HG02870 (cell line): ENCODE measurements around the gene DNAH3.
"Not testable (repeated sequence)": the region's sequence is repeated elsewhere in the genome, so short reads cannot be mapped to it uniquely, and the experiment has no call there.

Source experiments
- ATAC-seq: cut with Tn5 transposase; IDR thresholded peaks from one replicate; pipeline ENCODE4 v1.9.1; 2021; ENCODE audit warnings: mild to moderate bottlenecking, moderate library complexity; ENCODE audit not compliant: unreplicated experiment

Gene DNAH3

DNA sequence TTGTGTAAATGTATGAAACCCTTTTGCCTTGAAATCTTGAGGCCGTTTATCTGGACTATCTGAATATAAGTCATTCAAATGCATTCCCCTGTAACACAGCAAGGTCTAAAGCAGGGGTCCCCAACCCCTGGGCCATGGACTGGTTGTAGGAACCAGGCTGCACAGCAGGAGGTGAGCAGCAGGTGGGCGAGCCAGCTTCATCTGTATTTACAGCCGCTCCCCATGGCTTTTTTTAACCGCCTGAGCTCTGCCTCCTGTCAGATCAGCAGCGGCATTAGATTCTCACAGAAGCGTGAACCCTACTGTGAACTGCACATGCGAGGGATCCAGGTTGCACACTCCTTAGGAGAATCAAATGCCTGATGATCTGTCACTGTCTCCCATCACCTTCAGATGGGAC lies 24.1 kb downstream of the DNAH3 start:
- no peak for ATAC-seq

DNA sequence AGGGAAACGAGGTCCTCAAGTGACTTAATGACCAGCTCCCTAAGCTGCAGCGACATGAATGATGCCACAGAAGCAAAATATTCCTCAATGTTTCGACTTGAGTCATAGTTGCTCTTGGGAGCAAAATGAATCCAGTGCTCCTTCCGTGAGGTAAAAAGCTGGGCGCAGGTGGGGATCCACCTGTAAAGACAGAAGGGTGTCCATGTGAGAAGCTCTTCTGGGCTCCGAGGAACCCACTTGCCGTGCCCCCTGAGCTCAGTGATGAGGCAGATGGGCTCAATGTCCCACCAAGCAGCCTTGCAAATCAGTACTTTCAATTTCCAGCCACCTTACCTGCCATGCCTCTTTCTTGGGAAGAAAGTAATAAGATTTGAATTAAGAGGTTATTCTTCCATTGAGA lies 25.5 kb downstream of the DNAH3 start:
- no peak for ATAC-seq

DNA sequence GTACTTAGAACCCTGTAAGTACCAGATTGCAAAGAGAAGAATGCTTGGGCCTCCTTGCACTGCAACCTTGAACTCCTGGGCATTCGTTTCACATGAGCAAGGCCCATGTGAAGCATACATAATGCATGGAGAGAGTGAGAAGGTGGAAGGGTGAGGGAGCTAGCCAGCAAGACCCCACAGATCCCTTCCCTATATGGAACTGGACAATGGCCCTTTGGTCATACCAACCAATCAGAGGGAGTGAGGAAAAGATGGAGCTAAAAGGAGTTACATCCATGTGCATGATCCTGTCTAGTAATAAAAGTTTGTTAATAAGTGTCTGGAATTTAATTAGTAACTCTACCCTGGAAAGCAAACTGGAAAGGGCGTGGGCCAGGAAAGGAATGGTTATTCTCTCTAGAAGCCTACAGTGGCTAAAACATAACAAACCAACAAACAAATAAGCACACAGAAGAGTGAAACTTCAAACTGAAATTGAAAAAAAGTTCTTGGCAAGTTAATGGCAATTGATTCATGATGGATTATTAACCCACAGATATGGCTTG lies 29.6 kb downstream of the DNAH3 start:
- no peak for ATAC-seq

DNA sequence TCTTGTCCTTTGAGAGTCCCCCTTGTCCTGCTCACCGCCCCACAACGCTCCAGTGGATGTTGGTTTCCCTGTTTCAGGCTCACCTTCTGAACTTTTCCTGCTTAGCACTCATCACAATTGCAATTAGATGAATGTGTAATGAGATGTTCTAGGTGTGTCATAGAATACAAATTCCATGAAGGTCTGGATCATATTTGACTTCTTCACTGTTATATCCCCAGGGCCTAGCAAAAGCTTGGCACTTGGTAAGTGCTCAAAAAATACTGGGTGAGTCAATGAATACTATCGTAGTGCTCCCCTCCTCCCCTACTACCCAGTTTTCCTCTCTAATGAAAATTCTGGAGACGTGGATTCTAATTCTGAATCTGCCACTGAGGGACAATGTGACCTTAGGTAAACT lies 33.1 kb downstream of the DNAH3 start:
- ATAC-seq, result no peak

DNA sequence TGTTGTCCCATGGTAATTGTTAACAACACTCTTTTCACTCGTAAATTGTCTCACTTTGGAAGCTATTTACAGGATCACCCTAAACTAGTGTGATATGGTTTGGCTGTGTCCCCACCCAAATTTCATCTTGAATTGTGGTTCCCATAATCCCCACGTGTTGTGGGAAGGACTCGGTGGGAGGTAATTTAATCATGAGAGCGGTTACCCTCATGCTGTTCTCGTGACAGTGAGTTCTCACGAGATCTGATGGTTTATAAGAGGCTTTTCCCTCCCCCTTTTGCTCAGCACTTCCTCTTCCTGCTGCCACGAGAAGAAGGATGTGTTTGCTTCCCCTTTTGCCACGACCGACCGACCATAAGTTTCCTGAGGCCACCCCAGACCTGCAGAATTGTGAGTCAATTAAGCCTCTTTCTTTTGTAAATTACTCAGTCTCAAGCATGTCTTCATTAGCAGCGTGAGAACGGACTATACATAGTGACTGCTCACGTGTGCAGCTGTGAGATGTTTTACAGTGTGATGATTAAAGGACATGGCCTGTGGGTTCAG lies 34.4 kb downstream of the DNAH3 start:
- ATAC-seq, result no peak

DNA sequence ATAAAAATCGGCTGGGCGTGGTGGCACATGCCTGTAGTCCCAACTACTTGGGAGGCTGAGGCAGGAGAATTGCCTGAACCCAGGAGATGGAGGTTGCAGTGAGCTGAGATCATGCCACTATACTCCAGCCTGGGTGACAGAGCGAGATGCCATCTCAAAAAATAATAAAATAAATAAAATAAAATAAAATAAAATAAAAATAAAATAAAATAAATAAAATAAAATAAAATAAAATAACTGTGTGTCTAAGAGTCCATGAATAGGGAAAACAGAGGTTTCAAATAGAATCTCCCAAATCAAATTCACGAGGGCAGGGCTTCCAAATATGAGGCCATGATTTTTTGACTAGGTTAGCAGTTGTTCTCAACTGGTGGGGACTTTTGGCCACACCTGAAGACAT lies 35.1 kb downstream of the DNAH3 start:
- ATAC-seq, result not testable (repeated sequence)

DNA sequence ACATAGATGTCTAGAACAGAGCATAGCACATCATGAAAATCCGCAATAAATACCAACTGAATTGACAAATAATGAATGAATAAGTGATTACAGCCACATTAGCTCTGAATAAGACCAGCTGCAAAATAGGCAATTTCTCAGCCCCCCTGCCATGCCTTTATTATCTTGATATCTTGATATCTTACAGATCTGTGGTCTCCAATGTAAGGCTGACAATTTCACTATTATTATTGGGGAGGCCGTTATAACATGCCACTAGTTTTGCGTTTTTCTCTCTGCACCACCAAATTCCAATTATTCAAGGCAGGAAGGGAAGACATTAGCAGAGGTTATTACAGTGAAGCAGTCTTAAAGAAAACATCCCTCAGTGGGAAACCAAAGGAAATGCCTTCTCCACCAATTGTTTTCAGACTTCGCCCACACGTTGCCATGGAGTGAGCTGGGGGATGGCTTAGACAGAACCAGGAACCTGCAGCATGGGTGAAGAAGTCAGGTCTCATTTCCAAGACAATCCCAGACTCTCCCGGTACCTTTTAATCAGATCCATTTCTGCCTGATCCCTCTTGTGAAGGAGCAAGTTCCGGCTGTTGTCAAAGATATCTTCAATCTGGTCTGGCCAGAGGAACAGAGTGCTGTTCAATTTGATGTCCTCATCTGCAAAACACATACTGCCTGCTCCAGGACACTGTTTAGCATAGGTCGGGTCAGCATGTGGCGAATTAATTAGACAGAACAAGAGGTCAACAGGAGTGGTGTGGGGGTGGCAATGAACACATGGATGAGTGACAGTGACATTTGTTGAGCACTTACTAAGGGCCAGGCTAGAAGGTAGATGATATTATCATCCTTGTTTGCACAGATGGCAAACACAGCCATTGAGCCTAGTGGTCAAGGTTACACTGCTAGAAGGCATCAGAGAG lies 46.4 kb downstream of the DNAH3 start:
- ATAC-seq, result no peak

DNA sequence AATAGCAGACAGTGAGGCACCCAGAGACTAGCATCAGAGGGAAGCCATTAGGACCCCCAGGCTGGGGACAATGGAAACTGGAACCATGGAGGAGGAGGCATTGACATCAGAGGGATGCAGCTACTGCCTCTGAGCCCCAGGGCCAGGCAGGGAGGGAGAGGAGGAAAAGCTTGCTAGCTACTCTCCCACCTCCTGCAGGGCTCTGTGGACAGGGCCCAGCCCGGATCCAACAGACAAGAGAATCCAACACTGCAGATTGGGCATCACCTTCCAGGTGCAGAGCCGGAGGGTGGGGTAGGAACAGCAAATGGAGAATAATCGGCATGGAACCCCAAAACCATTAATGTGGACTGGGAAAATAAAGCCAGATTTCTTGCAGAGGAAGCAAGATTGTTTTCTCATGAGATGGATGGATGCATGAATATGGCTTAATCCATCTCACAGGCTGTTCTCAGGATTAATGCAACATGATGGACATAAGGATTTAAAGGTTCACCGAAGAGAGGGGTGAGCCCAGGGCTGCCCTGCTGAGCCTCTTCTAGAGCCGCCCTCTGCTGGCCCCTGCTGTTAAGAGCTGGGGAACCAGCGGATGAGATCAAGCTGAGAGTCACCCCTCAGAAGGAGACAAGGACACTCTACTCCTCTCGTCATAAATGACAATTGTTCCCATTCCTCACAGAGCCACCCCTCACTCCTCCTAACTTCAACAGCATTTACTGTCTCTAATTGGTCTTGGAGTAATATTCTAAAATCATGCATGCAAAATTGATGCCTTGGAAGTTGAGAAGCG lies 48.8 kb downstream of the DNAH3 start:
- no peak for ATAC-seq

DNA sequence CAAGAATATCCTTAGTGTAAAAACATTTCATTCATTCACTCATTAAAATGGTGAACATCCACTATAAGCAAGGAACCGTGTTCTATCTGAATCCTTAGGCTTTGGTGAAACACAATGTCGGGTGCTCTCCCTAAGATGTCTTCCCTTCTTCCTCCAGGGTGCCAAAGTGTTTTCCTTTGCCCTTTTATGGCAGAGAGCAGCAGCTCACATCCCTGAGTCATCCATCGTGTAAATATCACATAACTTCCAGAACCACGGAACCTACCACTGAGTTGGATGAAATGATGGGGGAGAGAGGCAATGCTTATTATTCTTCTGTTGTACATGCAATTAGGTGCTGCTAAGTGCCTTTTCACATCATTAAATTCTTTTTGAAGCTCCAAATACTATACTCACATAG lies 50.2 kb downstream of the DNAH3 start:
- ATAC-seq, result no peak

DNA sequence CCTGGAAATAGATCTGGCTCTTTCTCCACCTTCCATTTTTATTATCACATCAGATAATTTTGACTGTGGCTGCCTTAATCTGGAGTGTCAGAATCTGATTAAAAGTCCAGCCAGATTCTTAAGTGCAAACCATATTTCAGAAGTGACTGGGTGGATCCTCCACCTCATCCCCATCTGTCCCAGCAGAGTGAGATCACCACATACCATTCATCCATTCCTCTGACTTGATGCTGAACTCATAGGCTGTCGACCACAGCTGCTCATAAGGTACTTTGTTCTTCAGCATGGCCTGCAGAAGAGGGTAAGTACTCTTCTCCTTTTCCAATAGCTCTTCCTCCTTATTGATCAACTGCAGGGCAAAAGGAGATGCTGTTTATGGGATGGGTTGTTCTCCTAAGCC lies 53.5 kb downstream of the DNAH3 start:
- ATAC-seq, result no peak

DNA sequence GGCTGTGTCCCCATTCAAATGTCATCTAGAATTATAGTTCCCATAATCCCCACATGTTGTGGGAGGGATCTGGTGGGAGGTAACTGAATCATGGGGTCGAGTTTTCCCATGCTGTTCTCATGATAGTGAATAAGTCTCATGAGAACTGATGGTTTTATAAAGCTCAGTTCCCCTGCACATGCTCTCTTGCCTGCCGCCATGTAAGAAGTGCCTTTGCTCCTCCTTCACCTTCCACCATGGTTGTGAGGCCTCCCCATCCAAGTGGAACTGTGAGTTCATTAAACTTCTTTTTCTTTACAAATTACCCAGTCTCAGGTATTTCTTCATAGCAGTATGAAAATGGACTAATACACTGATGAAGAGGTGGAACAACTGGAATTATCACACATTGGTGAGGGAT lies 55.9 kb downstream of the DNAH3 start:
- not testable (repeated sequence) for ATAC-seq

DNA sequence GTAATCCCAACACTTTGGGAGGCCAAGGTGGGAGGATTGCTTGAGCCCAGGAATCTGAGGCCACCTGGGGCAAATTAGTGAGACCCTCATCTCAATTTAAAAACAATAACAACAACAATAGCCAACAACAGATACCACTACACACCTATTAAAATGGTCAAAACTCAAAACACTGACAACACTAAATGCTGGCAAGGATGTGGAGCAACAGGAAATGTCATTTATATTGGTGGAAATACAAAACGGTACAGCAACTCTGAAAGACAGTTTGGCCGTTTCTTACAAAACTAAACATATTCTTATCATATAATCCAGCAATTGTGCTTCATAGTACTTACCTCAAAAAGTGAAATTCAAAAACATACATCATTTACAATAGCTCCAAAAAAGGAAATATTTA lies 57.7 kb downstream of the DNAH3 start:
- no peak for ATAC-seq

DNA sequence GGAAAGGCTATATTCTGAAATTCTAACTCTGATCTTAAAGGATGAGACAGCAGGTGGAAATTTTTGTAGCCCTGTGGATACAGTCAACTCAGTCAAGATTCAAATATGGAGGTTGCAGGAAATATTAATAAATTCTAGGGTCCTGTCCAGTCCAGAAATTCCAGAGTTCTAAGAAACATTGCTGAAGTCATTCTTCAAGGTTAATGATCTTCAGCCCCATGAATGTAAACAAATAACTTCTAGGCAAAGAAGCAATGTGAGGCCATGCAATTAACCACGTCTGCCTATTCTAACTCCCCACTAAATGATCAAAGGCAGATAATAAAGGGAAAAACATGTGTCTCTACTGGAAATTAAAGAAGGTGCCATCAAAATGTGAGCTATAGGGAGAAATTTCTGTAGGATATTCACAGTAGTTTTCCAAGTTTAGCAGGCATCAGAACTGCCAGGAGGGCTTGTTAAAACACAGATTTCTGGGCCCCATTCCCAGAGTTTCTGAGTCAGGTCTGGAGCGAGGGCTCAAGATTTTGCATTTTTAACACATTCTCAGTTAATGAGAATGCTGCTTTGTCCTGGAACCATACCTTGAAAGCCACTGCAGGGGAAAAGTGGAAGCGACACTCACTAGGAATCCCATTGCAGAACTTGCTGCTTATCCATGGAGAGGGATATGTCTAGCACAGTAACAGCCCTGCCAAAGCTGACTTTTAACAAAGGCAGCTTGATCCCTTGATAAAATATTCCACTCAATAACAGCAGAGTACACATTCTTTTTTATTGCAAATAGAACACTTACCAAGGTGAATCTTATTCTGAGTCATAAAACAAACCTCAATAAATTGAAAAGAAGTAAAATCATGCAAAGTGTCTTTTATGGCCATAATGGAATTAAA lies 61.8 kb downstream of the DNAH3 start:
- ATAC-seq, result no peak

DNA sequence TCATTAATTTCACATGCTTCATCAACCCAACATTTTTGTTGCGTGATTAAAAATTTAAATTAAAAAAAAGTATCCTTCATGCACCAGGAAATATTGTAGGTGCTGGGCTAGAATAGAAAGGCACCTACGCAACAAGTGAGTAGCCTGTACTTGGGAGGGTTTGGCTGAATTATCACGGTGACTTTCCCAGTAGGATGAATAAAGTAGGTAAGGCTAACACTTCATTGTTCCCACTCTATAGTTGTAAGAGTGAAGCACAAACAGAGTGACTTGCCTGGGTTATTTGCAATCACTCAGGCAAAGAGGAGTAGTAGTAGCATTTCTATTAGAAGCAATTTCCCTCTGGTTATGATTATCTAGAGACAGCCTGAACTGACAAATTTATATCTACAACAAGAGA lies 62.5 kb downstream of the DNAH3 start:
- no peak for ATAC-seq

DNA sequence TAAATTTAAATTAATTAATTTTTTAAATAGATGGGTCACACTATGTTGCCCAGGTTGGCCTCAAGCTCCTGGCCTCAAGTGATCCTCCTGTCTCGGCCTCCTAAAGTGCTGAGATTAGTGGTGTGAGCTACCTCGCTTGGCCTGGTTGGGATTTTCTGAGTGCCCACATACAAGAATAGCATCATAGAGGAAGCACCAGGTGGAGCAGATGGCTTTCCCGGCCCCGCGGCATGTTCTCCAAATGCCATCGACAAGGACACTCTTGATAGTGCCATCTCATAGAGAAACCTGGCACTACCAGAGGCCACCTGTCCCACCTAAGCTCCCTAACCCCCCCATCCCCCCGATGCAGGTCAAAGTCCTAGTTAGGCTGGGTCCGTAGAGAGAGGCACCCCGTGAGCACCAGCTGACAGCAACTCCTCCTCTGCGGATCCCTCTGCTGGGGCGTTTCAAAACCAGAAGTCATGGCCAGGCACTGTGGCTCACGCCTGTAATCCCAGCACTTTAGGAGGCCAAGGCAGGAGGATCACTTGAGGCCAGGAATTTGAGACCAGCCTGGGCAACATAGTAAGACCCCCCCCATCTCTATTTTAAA lies 65.9 kb downstream of the DNAH3 start:
- no peak for ATAC-seq

DNA sequence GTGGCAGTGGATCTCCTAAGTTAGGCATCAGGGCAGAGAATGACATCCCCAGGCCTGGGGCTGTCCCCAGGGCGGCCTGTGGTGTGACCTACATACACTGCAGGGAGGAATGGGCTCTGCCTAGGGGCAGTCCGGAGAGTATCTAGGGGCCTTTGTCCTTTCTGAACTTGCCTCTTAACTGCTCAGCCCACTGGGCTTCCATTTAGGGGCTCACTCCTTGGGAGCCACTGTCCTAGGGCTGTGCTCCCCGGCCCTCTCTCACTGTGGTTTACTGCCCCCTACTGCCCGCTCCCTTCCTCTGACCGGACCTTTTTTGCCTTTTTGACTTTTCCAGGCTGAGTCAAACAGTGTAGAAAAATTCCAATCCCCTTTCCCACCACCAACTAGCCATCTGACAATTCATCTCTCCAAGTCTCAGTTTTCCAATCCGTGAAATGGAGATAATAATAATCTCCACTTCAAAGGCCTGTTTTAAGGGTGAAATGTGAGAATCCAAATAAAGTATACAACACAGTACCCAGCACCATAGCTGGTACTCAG lies 66.8 kb downstream of the DNAH3 start:
- no peak for ATAC-seq

DNA sequence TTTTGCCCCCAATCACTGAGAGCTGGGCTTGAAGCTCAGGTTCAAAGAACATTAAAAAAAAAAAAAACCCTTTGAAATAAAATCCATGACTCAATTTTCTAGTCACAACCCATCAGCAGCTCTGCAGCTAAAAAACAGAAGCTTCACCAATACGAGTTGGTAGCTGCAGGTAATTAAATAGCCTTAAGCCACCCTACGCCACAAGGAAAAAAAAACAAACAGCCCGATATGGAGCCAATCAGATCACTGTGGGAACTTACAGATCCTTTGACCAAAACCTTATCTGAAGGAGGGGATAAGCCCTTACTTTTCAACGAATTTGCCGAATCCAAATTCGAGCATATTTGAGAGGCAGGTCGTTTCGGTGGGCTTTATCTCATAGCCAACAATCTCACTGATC lies 69.3 kb downstream of the DNAH3 start:
- no peak for ATAC-seq

DNA sequence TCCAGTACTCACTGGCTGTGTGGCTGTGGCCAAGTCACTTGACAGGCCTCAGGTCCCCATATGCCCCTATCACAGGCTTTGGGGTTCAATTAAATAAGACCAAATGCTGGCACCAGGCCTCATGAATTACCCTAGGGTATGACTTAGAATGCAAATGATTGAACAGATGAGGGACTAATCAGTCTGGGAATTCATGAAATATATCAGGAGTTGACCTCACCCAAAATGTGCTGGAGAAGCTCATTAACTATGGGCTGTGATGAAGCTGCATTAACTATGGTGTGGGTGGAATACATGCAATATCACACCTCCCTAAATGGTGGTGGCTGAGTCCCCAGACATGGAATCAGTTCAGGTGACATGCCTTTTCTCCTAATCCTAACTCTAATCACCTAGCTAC lies 72.1 kb downstream of the DNAH3 start:
- ATAC-seq, result no peak

DNA sequence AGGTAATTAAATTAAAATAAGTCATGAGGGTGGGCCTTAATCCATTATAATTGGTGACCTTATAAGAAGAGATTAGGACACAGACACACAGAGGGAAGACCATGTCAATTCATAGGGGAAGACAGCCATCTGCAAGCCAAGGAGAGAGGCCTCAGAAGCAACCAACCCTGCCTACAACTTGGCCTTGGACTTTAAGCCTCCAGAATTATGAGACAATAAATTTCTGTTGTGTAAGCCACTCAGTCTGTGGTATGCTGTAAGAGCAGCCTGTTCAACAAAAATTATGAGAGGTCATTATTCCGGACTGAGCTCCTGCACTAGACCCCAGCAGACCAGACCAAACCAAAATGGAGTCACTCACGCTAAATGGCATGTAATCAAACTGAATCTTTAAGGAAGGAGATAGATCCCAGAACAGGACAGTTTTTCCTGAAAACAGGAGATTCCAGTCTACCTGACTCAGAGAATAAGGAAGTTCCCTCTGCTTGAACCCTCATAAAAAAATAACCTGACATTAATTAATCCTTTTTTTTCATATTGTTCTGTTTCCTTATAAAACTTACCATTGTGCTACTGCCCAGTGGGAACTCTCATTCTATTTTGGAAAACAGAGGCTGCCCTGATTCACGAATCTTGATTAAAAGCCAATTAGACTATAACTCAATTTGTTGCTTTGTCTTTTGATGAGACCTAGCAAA lies 74.3 kb downstream of the DNAH3 start:
- ATAC-seq, result no peak
